SK-N-SH treated with all-trans-retinoic acid at 6 μM for 48 hours (cell line): Measurements from ENCODE around the gene LEMD3.

Source experiments
- BACH2 ChIP-seq: fragments of 250-450 bp; sonication (Bioruptor Pico); IDR thresholded peaks from 2 replicates; pipeline ENCODE4 v1.9.0; 2021; ENCODE audit warnings: mild to moderate bottlenecking, borderline replicate concordance
- CSDC2 ChIP-seq: fragments of 250-450 bp; sonication (Bioruptor Pico); IDR thresholded peaks from 2 replicates; pipeline ENCODE4 v1.5.0; 2020; ENCODE audit warnings: mild to moderate bottlenecking, moderate library complexity
- GLIS3 ChIP-seq: fragments of 250-450 bp; sonication (Bioruptor Pico); IDR thresholded peaks from 2 replicates; pipeline ENCODE4 v1.5.0; 2020; ENCODE audit warnings: mild to moderate bottlenecking, moderate library complexity
- OSR1 ChIP-seq: fragments of 250-450 bp; sonication (Bioruptor Pico); IDR thresholded peaks from 2 replicates; pipeline ENCODE4 v1.8.0; 2022; ENCODE audit warnings: moderate library complexity, mild to moderate bottlenecking, inconsistent platforms
- PPARA ChIP-seq: fragments of 250-450 bp; sonication (Bioruptor Pico); IDR thresholded peaks from 2 replicates; pipeline ENCODE4 v1.5.0; 2020; ENCODE audit warnings: mild to moderate bottlenecking, borderline replicate concordance
- ZC3H10 ChIP-seq: fragments of 250-450 bp; sonication (Bioruptor Pico); IDR thresholded peaks from 2 replicates; pipeline ENCODE4 v1.5.1; 2021; ENCODE audit warnings: mild to moderate bottlenecking, moderate library complexity
- ZFP30 ChIP-seq: fragments of 450-650 bp; formaldehyde crosslinking; IDR thresholded peaks from 2 replicates; pipeline ENCODE4 v1.5.0; 2022; ENCODE audit warnings: mild to moderate bottlenecking, moderate library complexity
- ZNF565 ChIP-seq: fragments of 450-650 bp; formaldehyde crosslinking; conservative IDR thresholded peaks from 2 replicates; pipeline ENCODE4 v1.5.0; 2020; ENCODE audit warnings: low read depth, mild to moderate bottlenecking, moderate library complexity
- TF ChIP-seq, protein P1 (sequence below): fragments of 250-450 bp; sonication (Bioruptor Pico); IDR thresholded peaks from 2 replicates; pipeline ENCODE4 v1.5.0; 2020; ENCODE audit warnings: mild to moderate bottlenecking, moderate library complexity
- TF ChIP-seq, protein P2 (sequence below): fragments of 250-450 bp; sonication (Bioruptor Pico); IDR thresholded peaks from 2 replicates; pipeline ENCODE4 v1.8.0; 2020; ENCODE audit warnings: mild to moderate bottlenecking, moderate library complexity, borderline replicate concordance
- TF ChIP-seq, protein P3 (sequence below): fragments of 250-450 bp; sonication (Bioruptor Pico); IDR thresholded peaks from 2 replicates; pipeline ENCODE4 v1.5.1; 2021; ENCODE audit warnings: mild to moderate bottlenecking, moderate library complexity

DNA sequence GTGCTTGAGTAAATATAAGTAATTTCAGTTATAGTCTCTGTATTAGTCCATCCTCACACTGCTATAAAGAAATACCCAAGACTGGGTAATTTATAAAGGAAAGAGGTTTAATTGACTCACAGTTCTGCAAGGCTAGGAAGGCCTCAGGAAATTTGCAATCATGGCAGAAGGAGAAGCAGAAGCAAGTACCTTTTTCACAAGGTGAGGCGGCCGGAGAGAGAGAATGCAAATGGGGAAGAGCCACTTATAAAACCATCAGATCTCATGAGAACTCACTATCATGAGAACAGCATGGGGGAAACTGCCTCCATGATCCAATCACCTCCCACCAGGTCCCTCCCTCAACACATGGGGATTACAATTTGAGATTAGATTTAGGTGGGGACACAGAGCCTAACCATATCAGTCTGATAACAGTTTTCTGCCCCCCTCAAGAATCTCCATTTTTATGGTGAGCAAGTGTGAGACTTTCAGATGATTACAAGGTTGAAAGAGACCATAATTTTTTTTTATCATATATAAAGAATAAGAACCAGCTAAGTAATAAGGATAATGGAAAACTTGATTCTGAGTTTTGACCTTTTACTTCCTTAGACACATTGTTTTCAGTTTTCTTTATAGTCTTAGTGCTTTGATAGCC, 35.6 kb downstream of the LEMD3 start:
- TF ChIP-seq ZC3H10 (CRISPR knock-in tag), result no peak
- TF ChIP-seq, protein P1, sequence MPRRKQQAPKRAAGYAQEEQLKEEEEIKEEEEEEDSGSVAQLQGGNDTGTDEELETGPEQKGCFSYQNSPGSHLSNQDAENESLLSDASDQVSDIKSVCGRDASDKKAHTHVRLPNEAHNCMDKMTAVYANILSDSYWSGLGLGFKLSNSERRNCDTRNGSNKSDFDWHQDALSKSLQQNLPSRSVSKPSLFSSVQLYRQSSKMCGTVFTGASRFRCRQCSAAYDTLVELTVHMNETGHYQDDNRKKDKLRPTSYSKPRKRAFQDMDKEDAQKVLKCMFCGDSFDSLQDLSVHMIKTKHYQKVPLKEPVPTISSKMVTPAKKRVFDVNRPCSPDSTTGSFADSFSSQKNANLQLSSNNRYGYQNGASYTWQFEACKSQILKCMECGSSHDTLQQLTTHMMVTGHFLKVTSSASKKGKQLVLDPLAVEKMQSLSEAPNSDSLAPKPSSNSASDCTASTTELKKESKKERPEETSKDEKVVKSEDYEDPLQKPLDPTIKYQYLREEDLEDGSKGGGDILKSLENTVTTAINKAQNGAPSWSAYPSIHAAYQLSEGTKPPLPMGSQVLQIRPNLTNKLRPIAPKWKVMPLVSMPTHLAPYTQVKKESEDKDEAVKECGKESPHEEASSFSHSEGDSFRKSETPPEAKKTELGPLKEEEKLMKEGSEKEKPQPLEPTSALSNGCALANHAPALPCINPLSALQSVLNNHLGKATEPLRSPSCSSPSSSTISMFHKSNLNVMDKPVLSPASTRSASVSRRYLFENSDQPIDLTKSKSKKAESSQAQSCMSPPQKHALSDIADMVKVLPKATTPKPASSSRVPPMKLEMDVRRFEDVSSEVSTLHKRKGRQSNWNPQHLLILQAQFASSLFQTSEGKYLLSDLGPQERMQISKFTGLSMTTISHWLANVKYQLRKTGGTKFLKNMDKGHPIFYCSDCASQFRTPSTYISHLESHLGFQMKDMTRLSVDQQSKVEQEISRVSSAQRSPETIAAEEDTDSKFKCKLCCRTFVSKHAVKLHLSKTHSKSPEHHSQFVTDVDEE (CRISPR knock-in tag), result no peak
- TF ChIP-seq ZFP30 (CRISPR knock-in tag), result no peak
- TF ChIP-seq PPARA, result no peak
- TF ChIP-seq, protein P2, sequence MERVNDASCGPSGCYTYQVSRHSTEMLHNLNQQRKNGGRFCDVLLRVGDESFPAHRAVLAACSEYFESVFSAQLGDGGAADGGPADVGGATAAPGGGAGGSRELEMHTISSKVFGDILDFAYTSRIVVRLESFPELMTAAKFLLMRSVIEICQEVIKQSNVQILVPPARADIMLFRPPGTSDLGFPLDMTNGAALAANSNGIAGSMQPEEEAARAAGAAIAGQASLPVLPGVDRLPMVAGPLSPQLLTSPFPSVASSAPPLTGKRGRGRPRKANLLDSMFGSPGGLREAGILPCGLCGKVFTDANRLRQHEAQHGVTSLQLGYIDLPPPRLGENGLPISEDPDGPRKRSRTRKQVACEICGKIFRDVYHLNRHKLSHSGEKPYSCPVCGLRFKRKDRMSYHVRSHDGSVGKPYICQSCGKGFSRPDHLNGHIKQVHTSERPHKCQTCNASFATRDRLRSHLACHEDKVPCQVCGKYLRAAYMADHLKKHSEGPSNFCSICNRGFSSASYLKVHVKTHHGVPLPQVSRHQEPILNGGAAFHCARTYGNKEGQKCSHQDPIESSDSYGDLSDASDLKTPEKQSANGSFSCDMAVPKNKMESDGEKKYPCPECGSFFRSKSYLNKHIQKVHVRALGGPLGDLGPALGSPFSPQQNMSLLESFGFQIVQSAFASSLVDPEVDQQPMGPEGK (CRISPR knock-in tag), result no peak
- no peak for TF ChIP-seq GLIS3 (CRISPR knock-in tag)
- TF ChIP-seq, protein P3, sequence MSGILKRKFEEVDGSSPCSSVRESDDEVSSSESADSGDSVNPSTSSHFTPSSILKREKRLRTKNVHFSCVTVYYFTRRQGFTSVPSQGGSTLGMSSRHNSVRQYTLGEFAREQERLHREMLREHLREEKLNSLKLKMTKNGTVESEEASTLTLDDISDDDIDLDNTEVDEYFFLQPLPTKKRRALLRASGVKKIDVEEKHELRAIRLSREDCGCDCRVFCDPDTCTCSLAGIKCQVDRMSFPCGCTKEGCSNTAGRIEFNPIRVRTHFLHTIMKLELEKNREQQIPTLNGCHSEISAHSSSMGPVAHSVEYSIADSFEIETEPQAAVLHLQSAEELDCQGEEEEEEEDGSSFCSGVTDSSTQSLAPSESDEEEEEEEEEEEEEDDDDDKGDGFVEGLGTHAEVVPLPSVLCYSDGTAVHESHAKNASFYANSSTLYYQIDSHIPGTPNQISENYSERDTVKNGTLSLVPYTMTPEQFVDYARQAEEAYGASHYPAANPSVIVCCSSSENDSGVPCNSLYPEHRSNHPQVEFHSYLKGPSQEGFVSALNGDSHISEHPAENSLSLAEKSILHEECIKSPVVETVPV (CRISPR knock-in tag), result no peak
- TF ChIP-seq BACH2 (CRISPR knock-in tag), result no peak
- TF ChIP-seq OSR1 (CRISPR knock-in tag), result no peak
- TF ChIP-seq ZNF565 (CRISPR knock-in tag), result no peak
- TF ChIP-seq CSDC2 (CRISPR knock-in tag), result no peak
